NCI-H2227 (cell line): ENCODE results near the gene DSTYK.
"Not testable (repeated sequence)": the region's sequence is repeated elsewhere in the genome, so short reads cannot be mapped to it uniquely, and the experiment has no call there.

Source experiments
- DNase-seq: peaks from one replicate; lab custom pipeline; 2025; ENCODE audit not compliant: unreplicated experiment; lab: John Stamatoyannopoulos, UW

Gene DSTYK

DNA sequence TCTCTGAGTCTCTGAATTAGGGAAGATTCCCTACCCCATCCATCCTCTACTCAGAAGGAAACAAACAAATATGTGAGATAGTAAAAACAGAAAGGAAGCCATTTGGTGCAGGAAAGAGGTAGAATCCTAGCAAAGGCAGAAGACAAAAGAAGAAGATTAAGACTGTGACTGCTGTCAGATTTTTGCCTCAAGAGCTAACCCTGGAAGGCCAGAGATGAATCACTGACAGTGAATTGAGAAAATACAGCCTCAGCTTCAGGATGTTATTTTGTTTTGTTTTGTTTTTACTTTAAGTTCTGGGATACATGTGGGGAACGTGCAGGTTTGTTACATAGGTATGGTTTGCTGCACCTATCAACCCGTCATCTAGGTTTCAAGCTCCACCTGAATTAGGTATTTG is 31.7 kb downstream of the DSTYK start:
- DNase-seq, result no peak

DNA sequence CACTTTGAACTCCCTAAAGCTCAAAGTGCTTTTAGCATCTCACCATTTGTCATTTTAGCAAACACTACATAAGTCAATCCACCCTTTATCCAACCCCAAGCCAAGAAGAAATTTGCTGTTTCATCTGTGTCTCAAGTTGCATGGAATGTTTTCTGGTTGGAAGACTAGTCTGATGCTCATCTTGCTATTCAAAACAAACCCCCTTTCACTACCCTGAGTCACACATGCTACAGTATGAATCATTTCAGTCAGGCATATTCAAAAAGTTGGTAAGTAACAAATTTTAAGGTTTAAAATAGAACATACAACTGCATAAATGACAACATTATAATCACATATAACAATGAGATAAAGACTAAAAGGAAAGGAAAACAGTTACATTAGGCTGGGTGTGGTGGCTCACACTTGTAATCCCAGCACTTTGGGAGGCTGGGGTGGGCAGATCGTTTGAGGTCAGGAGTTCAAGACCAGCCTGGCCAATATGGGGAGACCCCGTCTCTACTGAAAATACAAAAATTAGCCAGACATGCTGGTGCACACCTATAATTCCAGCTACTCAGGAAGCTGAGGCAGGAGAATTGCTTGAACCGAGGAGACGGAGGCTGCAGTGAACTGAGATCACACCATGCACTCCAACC is 38.7 kb downstream of the DSTYK start:
- DNase-seq, result no peak

DNA sequence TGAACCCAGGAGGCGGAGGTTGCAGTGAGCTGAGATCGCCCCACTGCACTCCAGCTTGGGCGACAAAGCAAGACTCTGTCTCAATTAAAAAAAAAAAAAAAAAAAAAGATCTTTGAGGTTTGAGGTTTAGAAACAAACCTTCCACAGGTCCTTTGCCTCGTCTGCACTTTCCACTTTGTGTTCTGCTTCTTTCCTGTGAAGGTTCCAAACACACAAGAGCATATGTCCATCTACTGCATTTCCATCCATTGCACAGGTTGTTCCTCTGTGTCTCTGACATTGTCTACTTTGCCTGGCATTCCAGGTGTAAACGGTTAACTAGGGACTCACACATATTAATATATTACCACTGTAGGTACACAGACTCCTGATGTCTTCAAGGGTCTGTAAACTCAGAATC is 40.1 kb downstream of the DSTYK start:
- no peak for DNase-seq

- no peak for DNase-seq
Measured at GRCh38 chr1:205170532-205171269, 40.8 kb downstream of the DSTYK start.

DNA sequence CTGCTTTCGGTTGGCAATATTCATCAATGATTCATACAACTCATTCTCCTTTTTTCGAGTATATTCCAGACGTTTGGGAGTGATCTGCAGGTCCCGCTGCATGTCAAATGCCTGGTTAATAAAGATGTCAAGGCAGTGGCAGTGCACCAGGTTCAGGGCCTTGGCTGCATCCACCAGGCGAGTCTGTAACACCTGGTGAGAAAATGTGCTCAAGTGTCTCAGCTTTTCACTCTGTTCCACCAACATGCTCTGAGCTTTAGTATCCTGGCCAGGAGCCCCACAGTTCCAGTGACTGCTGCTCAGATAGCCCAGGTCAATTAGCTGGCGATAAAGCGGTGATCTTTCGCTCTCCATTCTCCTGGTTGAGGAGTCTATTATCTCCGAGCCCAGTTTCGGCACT is 42.3 kb downstream of the DSTYK start:
- DNase-seq, result no peak

DNA sequence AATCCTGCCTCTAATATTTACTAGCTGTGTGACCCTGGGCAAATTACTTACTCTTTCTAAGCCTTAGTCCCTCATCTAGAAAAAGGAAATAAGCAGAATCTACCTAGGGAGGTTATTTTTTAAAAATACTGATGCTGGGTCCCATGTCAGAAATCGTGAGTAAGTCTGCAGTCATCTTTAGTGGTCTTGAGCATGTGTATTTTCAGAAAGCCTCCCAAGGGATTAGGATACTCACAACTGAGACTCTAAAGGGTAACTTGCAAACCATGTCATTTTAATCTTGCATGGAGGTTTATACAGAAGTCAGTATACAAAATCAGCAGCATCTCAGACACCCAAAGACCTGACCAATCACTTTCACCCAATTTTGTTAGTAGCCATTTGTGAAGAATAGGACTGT is 43.2 kb downstream of the DSTYK start:
- DNase-seq, result no peak

GRCh38 chr1:205162301-205162700 is 49.2 kb downstream of the DSTYK start:
- DNase-seq, result no peak

GRCh38 chr1:205161076-205161475 is 50.4 kb downstream of the DSTYK start:
- no peak for DNase-seq

DNA sequence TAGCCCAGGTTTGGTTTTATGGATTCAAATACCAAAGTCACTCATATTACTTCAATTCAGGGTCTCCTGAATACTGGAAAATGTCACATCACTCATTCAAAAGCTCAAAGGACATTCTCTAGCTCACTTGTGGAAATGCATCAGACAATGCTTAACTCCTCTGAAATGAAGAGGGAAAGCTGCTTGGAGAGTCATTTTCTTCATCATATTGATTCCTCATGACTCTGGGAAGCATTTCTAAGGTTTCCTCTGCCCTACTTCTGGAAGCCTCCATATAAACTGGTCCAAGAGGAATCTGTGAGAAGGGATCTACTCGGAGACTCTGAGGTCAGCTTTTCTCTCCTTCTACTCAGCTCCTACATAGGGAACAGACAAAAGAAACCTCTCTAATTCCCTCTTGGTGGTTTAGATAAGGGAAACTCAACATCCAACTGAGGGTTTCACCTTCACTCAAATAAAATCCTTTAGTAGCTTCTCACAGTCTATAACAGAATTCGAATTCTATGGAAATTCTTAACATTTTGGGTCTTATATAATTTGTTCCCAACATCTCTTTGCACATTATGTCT is 53.4 kb downstream of the DSTYK start:
- no peak for DNase-seq

GRCh38 chr1:205155665-205156377 is 55.7 kb downstream of the DSTYK start:
- DNase-seq, result not testable (repeated sequence)

- no peak for DNase-seq
Measured at GRCh38 chr1:205152505-205152904, 59.0 kb downstream of the DSTYK start.

DNA sequence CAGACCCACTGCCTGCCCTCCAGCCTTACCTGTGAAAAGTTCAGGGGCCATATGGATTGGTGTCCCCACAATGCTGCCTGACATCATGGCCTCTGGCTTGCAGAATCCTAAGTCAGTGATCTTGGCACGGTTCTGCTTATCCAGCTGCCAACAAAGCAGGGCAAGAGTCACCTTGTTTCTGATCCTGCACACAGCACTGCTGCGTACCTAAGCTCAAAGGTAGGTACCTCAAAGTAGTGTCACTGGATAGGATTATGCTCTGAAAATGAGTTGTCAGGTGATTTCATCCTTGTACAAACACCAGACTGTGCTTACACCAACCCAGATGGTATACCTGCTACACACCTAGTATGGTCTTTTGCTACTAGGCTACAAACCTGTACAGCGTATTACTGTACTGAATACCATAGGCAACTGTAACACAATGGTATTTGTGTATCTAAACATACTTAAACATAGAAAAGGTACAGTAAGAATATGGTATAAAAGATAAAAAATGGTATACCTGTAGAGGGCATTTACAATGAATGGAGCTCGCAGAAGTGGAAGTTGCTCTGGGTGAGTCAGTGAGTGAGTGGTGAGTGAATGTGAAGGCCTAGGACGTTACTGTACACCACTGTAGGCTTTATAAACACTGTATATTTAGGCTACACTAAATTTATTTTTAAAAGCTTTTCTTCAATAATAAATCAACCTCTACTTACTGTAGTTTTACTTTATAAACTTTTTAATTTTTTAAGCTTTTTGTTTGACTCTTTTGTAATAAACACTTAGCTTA is 60.7 kb downstream of the DSTYK start:
- no peak for DNase-seq

- no peak for DNase-seq
Measured at GRCh38 chr1:205147191-205147835, 64.2 kb downstream of the DSTYK start.

DNA sequence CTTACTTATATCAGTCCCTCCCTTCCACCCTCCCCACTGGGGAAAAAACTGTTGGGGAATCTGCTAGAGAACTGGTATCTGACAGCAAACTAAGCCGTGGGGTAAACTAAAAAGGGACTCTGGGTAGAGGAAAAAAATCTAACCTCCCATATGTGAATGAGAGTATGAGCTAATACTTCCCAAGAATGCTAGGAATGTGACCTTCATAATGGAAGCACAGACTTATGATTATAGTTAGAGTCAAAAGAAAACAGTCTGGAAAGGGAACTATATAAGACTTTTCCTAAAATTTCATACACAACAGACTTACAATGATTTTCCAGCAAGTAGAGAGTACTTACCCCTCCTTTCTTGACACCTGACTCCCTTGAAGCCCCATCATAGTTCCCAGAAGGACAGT is 66.8 kb downstream of the DSTYK start:
- no peak for DNase-seq

DNA sequence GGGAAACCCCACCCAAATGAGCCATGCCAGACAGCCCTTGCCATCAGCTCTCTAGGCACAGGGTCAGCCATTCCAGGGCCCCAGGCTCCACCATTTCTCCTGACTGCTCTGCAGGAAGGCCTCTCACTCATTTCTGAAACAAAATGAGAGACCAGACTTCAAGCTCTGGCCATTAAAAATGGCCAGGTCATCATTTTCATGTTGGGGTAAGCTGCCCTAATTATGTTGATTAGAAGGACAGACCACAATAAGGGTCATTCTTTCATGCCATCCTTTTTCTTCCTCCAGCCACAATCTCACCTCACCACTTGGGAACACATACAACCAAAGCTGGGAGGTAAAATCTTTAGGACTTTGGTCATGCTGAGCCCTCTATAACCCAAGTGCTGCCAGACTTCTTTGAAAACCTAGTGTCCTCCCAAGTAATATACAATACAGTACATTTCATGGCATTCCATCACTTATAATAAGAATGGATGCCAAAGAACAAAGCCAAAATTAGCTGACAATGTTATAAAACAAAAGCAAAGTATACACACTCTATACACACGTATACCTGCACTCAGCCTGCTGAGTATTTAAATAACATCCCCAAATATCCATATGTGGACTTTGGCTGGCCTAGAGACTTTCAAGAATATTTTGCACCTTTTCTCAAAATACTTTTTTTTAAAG is 67.3 kb downstream of the DSTYK start:
- no peak for DNase-seq

DNA sequence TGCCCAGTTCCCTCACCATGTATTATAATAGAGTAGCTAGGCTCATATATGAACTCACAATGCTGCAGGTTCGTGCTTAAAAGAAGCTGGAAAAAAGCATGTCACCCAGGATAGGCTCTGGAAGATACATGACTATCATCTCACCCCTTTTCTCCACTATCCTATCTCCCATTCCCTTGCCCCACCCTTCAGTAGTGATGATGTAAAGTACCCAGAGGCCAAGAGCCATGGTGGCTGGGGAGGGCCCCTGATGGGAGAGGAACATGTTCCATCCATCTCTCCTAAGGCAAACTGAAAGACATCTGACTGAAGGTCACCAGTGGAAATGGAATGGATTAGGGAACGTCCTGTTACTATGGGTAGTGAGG is 69.4 kb downstream of the DSTYK start:
- no peak for DNase-seq

GRCh38 chr1:205141236-205142101 is 70.0 kb downstream of the DSTYK start:
- DNase-seq, result peak; percentile 91

GRCh38 chr1:205140113-205140512 is 71.4 kb downstream of the DSTYK start:
- no peak for DNase-seq

DNA sequence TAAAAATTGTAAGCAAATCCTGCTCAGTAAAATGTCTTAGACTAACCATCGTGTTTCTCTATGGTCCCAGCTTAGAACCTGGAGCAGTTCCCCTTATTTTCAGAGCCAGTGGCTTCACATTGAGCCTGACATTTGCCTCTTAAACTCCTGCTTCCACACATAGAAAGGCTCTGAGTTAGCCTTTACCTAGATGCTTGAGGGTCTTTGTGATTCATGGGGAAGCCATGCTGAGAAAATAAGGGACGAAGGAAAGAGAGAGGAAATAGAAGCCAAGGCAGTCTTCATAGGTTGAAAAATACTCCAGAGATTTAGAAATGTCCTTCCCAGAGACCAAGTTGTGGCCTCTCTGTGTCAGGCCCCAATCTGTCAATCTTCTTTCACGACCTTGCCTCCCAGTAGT is 73.6 kb downstream of the DSTYK start:
- no peak for DNase-seq
